GM12891 (cell line): Measurements from ENCODE around the gene ITGAX.

ENCODE experiments used
- POLR2A ChIP-seq: IDR thresholded peaks from 2 replicates; pipeline ENCODE4 v1.6.1; 2011; ENCODE audit warnings: low read depth, low read length, control low read depth
- POLR2AphosphoS5 ChIP-seq: IDR thresholded peaks from 2 replicates; pipeline ENCODE4 v1.6.1; 2011; ENCODE audit warnings: low read depth, low read length, control low read depth
- POU2F2 ChIP-seq: IDR thresholded peaks from 2 replicates; pipeline ENCODE4 v1.6.1; 2011; ENCODE audit warnings: low read depth, mild to moderate bottlenecking, control low read depth, low read length, moderate library complexity
- SPI1 ChIP-seq: IDR thresholded peaks from 2 replicates; pipeline ENCODE4 v1.6.1; 2011; ENCODE audit warnings: low read depth, low read length, control low read depth
- TAF1 ChIP-seq: IDR thresholded peaks from 2 replicates; pipeline ENCODE4 v1.6.1; 2011; ENCODE audit warnings: low read depth, low read length, control low read depth

- TF ChIP-seq POLR2A (no peak), POLR2AphosphoS5 (no peak), TAF1 (no peak), POU2F2 (no peak), SPI1 (no peak)
These were observed 30.9 kb upstream of the ITGAX start for GRCh38 chr16:31323959-31324629.
